Measurements from ENCODE around the gene NCAPG.

DNA sequence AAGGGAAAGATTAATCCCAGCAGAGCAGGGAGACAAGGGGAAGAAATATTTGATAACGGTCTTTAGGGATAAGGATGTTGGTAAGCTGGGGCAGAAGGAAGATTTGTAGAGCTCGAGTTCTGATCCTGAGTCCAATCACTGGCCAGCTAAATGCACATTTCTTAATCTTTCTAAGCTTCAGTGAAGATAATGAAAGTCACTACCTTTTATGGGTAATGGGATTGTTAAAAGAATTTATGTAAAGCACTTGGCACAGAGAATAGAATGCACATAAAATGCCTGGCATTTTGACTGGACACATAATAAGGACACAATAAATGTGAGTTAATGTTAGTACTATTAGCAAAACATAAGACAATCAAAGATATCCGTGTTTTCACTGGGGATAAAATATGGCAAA, 43.3 kb downstream of the NCAPG start:
- TF ChIP-seq ARNTL (CRISPR knock-in tag; IDR thresholded peaks at IDR 0.05; ENCODE audit: borderline replicate concordance, low read depth), result no peak
- no peak for TF ChIP-seq TSHZ2 (CRISPR knock-in tag; IDR thresholded peaks at IDR 0.05)

All from SK-N-SH treated with all-trans-retinoic acid at 6 μM for 48 hours (cell line).